ENCODE data around the gene ABCC3.

Gene ABCC3

DNA sequence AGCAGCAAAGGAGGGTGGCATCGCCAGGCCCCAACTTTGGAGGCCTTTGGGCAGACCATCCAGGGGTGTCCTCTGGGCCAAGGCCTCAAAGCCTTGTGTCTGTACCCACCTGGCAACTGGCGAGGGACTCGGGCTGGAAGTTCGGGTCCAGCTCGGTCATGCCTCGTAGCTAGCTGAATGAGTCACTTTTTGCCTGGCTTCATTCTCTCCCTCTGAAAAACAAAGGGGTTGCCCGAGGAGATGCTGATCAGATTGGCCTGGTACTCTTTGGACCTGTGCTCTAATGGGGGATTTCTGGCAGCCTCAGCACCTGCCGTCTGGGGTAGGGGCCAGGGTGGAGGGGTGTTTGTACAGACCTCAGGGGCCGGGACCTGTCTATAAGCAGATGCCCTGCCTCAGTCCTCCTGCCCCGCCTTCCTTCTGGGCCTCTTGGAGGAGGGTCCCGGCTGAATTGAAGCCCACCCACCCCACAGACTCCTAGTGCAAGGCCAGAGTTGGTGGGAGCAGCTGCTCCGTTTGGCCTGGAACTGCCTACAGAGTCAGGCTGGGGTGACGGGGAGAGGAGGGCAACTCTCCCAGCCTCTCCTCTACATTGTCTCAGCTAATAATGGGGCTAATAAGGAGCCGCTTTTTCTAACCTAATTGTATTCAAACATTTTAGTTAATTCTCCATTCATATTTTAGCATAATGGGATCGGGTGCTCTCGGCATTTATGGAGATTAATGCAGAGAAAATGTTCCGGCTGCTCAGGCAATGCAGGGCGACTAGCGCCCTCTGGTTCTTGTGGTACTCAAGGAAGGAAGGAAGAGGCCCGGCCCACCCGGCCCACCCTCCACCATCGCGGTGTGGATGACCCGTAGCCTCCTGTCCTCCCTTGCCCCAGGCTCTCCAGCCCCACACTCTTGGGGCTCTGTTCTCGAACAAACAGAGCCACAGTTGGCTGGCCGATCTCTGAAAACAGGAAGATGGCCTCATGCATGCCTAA is 21.4 kb upstream of the ABCC3 start:
- Histone ChIP-seq H3K4me2 (ENCODE audit: low read length) (no peak overlapping the region), H3F3A (ENCODE audit: control insufficient read depth, insufficient read depth) (no peaks in the 10 kb centered on the region), H3K36me3 (ENCODE audit: control insufficient read depth, low read length) (no peaks in the 10 kb centered on the region)

GRCh38 chr17:50614471-50615051 is 20.1 kb upstream of the ABCC3 start:
- Histone ChIP-seq H3K4me2 (ENCODE audit: low read length) (no peak overlapping the region), H3K9me2 (replicated peaks; ENCODE audit: control insufficient read depth, low read length) (no peaks in the 10 kb centered on the region), H3K9me3 (ENCODE audit: control insufficient read depth, insufficient read depth, low read length) (no peaks in the 10 kb centered on the region), H3K36me3 (ENCODE audit: control insufficient read depth, low read length) (no peaks in the 10 kb centered on the region), H4K20me1 (ENCODE audit: control insufficient read depth, insufficient read depth, low read depth, low read length) (no peaks in the 10 kb centered on the region), H3K4me1 (ENCODE audit: control insufficient read depth, low read length) (no peaks in the 10 kb centered on the region), H3K27me3 (ENCODE audit: control insufficient read depth, low read length) (peaks cover 7% of the 10 kb centered on the region), H3K27ac (ENCODE audit: low read depth, low read length) (no peak overlapping the region), H3K79me2 (ENCODE audit: control insufficient read depth, low read length) (no peaks in the 10 kb centered on the region), H3F3A (ENCODE audit: control insufficient read depth, insufficient read depth) (no peaks in the 10 kb centered on the region), H3K4me3 (ENCODE audit: low read length) (no peak overlapping the region)
- TF ChIP-seq, protein P1, sequence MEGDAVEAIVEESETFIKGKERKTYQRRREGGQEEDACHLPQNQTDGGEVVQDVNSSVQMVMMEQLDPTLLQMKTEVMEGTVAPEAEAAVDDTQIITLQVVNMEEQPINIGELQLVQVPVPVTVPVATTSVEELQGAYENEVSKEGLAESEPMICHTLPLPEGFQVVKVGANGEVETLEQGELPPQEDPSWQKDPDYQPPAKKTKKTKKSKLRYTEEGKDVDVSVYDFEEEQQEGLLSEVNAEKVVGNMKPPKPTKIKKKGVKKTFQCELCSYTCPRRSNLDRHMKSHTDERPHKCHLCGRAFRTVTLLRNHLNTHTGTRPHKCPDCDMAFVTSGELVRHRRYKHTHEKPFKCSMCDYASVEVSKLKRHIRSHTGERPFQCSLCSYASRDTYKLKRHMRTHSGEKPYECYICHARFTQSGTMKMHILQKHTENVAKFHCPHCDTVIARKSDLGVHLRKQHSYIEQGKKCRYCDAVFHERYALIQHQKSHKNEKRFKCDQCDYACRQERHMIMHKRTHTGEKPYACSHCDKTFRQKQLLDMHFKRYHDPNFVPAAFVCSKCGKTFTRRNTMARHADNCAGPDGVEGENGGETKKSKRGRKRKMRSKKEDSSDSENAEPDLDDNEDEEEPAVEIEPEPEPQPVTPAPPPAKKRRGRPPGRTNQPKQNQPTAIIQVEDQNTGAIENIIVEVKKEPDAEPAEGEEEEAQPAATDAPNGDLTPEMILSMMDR (IDR thresholded peaks at IDR 0.05; ENCODE audit: low read depth, low read length, poor library complexity, severe bottlenecking) = no peak
- TF ChIP-seq EZH2phosphoT487 (IDR thresholded peaks at IDR 0.05; ENCODE audit: borderline replicate concordance, low read length) = no peak

More for the DNA sequence above, 21.4 kb upstream of the ABCC3 start:
- no peak for TF ChIP-seq EZH2phosphoT487 (IDR thresholded peaks at IDR 0.05; ENCODE audit: borderline replicate concordance, low read length)
- TF ChIP-seq, protein P1 (IDR thresholded peaks at IDR 0.05; ENCODE audit: low read depth, low read length, poor library complexity, severe bottlenecking) = no peak
- Histone ChIP-seq H3K27ac (ENCODE audit: low read depth, low read length) (no peak overlapping the region), H3K9me3 (ENCODE audit: control insufficient read depth, insufficient read depth, low read length) (no peaks in the 10 kb centered on the region), H3K9me2 (replicated peaks; ENCODE audit: control insufficient read depth, low read length) (no peaks in the 10 kb centered on the region), H3K4me1 (ENCODE audit: control insufficient read depth, low read length) (no peaks in the 10 kb centered on the region), H3K4me3 (ENCODE audit: low read length) (no peak overlapping the region), H4K20me1 (ENCODE audit: control insufficient read depth, insufficient read depth, low read depth, low read length) (no peaks in the 10 kb centered on the region), H3K27me3 (ENCODE audit: control insufficient read depth, low read length) (peaks cover 7% of the 10 kb centered on the region; the same call in 1 of the 2 replicates), H3K79me2 (ENCODE audit: control insufficient read depth, low read length) (no peaks in the 10 kb centered on the region)

DNA sequence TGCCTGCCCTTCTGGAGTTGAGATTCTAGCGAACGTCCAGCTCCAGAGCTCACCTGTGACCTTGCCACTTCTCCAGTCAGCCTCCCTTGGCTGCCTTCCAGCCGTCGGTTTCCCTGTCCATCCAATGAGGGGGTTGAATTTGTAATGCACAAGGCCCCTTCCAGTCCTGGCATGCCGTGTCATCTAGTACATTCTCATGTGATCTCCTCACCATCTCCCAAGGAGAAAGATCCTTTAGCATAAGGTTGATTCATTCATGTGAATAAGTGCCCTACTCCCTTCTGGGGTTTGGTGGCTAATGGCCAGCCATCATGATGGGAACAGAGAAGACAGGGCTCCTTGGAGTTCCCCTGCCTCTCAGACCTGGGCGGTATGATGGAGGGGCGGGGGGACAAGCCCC is 18.9 kb upstream of the ABCC3 start:
- TF ChIP-seq, protein P1 (IDR thresholded peaks at IDR 0.05; ENCODE audit: low read depth, low read length, poor library complexity, severe bottlenecking) = no peak
- no peak for TF ChIP-seq EZH2phosphoT487 (IDR thresholded peaks at IDR 0.05; ENCODE audit: borderline replicate concordance, low read length)
- H3K4me1 ChIP-seq (ENCODE audit: control insufficient read depth, low read length) = no peaks in the 10 kb centered on the region

More for the DNA sequence above, 18.9 kb upstream of the ABCC3 start:
- peaks cover 16% of the 10 kb centered on the region for H3K27me3 ChIP-seq (ENCODE audit: control insufficient read depth, low read length)
- no peak overlapping the region for H3K27ac ChIP-seq (ENCODE audit: low read depth, low read length)
- H3K9me3 ChIP-seq (ENCODE audit: control insufficient read depth, insufficient read depth, low read length) = no peaks in the 10 kb centered on the region
- H3F3A ChIP-seq (ENCODE audit: control insufficient read depth, insufficient read depth) = no peaks in the 10 kb centered on the region
- no peaks in the 10 kb centered on the region for H4K20me1 ChIP-seq (ENCODE audit: control insufficient read depth, insufficient read depth, low read depth, low read length)
- no peaks in the 10 kb centered on the region for H3K36me3 ChIP-seq (ENCODE audit: control insufficient read depth, low read length)
- H3K4me2 ChIP-seq (ENCODE audit: low read length) = no peak overlapping the region
- no peak overlapping the region for H3K4me3 ChIP-seq (ENCODE audit: low read length)
- no peaks in the 10 kb centered on the region for H3K9me2 ChIP-seq (replicated peaks; ENCODE audit: control insufficient read depth, low read length)
- H3K79me2 ChIP-seq (ENCODE audit: control insufficient read depth, low read length) = no peaks in the 10 kb centered on the region

Measured in DOHH2 (cell line).